HG03039 (cell line): ENCODE results near the gene PES1.
"Not testable (repeated sequence)": the region's sequence is repeated elsewhere in the genome, so short reads cannot be mapped to it uniquely, and the experiment has no call there.

ENCODE experiments used
- ATAC-seq: cut with Tn5 transposase; IDR thresholded peaks from one replicate; pipeline ENCODE4 v1.9.1; 2021; ENCODE audit warnings: mild to moderate bottlenecking, moderate library complexity; ENCODE audit not compliant: unreplicated experiment

PES1 gene

DNA sequence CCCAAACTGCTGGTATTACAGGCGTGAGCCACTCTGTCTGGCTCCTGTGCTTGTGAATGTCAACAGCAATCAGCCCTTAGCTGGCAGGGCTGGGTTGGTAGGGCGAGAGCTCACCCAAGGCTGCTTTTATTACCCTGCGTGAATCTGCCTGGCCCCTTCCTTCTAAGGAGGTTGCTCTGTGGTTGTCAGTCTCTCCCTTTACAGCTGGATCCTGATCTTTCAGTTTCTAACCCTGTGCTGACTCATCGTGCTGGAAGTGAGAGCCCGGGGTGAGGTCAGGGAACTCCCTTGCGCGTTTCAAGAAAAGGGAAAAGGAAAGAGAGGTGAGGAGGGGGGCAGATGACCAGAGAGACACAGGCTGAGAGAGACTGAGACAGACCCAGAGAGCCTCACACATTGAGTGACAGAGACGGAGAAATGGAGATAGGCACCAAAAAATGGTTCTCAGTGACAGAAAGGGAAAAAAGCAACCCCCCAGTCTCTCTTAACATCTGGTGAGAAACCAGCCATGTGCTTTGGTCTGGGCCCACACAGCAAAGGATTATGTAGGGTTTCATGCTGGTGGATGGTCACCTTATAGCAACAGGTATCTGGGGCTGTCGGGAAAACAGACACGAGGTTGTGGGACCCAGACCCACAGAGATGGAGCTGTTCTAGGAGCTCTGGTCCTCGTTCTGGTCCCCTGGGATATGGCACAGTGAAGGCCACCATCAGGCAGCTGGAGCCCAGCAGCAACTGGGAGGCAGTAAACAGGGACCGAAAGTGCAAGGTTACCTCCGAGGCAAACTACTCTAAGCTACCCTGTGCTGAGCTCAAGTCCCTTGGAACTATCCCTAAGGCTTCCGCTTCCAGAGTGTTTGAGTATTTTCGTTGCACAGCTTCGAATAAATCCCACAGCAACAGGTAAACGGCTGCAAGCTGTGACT lies 17.8 kb upstream of the PES1 start:
- ATAC-seq = no peak

DNA sequence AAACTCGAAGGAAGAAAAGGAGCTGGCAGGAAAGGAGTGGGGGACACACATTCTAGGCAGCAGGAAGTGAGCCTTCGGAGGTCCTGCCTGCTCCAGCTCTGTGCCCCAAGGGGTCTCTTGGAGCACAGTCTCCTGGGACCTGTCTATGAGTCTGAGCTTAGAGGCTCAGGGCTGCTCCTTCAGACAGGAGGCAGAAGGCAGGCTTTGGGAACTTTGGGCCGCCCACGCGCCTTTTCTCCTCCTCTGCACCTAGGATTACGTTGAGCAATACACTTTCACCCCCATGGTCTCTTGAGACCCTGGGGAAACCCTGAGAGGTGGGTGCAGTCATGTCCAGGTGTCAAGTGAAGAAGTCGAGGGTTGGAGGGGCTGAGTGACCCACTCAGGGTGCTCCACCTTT lies 16.2 kb upstream of the PES1 start:
- ATAC-seq = no peak

DNA sequence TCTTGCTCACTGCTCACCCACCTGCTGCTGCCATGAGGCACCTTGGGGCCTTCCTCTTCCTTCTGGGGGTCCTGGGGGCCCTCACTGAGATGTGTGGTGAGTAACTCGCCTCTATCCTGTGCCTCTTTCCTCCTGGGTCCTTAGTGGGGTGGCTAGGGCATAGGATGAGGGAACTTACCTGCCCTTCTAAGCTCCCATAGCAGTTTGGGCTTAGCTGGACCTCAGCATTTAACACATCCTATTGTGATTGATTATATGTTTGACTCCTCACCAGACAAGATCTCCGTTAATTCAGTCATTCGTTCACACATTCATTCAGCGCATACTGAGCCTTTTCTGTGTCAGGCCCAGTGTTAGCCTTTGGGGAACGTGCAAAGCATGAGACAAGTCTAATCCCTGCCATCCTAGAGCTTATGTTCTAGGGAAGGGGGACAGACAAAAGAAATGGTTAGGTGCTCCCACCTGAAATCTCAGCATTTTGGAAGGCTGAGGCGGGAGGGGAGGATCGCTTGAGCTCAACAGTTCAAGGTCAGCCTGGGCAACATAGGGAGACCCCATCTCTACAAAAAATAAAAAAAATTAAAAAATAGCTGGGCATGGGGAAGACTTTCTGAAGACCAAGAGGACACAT lies 15.7 kb upstream of the PES1 start:
- ATAC-seq = no peak

DNA sequence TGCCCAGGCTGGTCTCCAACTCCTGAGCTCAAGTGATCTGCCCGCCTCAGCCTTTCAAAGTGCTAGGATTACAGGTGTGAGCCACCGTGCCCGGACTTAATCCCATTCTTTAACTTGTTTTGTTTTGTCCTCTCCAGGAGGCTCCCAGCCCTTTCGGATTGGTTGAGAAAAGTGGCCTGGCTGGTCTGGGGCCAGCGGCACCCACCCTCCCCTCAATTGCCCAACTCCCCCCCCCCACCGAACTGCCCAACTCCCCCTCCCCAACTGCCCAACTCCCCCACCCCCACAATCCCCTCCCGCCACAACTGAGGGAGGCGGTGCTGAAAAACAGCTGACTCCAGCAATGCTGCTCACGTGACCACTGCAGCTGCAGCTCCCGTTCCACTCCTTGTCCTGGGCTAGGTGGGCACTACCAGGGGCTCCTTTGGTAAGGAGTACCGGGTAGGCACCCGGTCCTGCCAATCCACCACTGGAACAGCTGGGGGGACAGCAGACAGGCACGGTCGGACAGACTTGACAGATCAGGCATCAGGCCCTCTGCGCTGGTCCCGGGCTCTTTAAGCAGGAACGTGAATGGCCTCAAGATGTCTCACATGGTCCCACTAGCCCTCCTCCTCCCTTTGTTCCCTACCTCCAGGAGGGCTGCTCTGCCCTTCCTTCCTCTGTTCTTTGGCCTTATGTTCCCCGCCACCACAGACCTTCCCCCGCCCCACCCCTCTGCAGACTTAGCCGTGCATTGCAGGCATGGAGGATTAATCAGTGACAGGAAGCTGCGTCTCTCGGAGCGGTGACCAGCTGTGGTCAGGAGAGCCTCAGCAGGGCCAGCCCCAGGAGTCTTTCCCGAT lies 15.0 kb upstream of the PES1 start, which contains the start of gene TCN2:
TSS of gene TCN2 (plus strand) at position 720 of the 845 bp plus-strand sequence. CDS start 158 bp downstream, outside the sequence.
- no peak for ATAC-seq

DNA sequence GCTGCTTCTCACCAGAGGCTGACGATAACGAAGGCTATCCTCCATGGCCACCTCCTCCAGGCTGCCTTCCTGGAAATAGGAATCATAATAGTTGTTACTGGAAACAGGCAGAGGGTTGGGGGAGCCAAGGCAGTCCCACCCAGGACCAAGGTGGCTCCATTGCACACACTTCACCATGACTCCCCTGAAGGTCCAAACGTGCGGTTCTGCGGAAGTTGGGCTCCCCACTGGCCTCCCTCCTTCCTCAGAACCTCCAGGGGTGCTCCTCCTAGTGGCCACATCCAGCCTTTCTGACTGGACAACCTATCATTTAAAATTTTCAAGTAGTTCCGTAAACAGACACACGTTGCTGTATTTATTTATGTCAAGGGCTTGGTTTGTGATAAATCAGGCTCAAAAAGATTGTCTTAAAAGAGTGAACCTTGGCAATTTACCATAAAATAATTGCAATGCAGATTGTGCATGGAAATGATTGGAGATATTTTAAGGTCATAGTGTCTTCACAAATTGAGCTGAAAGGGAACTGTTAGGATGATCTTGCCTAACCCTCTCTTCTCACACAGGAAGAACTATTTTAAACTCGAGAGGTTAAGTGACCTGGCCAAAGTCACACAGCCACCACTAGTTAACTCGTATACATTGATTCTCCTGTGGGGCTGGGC lies 13.9 kb upstream of the PES1 start:
- ATAC-seq = no peak

DNA sequence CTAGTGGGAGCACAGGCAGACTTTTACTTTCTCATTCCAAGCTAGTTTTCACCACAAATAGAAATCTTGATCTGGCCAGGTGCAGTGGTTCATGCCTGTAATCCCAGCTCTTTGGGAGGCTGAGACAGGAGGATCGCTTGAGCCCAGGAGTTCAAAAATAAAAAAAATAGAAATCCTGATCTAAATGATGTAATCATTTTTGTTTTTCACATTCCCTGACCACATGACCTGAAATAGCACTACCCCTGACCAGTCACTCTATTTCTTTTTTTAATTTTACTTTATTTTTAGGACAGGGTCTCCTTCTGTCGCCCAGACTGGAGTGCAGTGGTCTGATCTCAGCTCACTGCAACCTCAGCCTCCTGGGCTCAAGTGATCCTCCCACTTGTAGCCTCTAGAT lies 13.0 kb upstream of the PES1 start:
- ATAC-seq = no peak

DNA sequence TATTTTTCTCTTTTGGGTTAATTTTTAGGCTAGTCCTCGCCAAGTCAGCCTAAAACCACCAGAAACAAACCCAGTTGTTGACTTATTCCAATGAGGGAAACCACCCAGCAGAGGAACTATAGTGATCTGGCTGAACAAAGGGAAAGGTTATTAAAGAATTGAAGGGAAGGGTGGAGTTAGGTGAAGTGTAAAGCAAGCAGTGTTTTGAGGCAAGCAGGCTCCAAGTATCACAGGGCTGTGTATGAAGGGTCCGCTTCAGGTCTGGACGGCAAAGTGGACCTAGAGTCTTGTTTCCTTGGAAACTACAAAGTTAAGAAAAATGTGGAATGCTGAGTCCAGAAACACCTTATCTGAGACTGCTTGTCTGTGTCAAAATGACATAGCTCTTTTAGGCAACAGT lies 12.1 kb upstream of the PES1 start:
- ATAC-seq = no peak

DNA sequence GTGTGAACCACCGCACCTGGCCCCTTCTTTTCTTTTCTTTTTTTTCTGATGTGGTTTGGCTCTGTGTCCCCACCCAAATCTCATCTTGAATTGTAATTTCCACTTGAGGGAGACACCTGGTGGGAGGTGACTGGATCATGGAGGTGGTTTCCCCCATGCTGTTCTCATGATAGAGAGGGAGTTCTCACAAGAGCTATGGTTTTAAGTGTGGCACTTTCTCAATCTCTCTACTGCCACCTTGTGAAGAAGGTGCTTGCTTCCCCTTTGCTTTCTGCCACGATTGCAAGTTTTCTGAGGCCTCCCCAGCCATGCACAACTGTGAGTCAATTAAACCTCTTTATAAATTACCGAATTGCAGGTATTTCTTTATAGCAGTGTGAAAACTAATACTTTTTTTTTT lies 10.3 kb upstream of the PES1 start:
- ATAC-seq = no peak

DNA sequence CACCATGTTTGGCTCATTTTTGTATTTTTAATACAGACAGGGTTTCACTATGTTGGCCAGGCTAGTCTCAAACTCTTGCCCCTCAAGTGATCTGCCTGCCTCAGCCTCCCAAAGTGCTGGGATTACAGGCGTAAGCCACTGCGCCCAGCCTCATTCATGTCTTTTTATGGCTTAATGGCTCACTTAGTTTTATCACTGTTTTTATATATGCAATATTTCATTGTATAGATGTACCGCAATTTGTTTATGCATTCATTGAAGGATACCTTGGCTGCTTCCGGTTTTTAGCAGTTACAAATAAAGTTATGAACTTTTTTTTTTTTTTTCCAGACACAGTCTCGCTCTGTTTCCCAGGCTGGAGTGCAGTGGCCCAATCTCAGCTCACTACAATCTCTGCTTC lies 9.8 kb upstream of the PES1 start:
- no peak for ATAC-seq

DNA sequence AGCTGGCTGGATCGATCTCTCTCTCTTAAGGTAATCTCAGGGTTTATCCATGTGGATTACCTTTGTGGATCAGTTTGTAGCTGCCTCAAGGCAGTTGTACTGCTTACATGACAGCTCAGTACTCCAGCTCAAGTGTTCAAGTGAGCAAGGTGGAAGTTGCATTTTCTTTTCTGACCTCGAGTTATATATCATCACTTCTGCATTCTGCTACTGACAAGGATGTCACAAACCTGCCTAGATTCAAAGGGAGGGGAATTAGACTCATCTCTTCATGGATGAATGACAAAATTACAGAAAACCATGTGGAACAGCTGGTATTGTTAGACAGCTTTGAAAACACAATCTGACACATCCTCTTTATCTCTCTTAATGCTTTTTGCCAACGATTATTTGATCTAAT lies 9.2 kb upstream of the PES1 start:
- ATAC-seq = no peak

DNA sequence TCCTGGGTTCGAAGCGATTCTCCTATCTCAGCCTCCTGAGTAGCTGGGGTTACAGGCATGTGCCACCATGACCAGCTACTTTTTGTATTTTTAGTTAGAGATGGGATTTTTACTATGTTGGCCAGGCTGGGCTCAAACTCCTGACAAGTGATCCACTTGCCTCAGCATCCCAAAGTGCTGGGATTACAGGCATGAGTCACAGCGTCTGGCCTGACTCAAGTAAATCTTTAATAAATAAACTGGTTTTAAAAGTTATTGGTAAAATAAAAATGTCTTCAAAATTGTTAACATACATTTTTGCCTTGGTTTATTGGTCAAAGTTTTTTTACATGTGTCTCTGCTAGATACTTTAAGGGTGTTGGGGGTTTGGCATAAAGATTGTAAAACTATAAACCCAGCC lies 7.3 kb upstream of the PES1 start:
- no peak for ATAC-seq

DNA sequence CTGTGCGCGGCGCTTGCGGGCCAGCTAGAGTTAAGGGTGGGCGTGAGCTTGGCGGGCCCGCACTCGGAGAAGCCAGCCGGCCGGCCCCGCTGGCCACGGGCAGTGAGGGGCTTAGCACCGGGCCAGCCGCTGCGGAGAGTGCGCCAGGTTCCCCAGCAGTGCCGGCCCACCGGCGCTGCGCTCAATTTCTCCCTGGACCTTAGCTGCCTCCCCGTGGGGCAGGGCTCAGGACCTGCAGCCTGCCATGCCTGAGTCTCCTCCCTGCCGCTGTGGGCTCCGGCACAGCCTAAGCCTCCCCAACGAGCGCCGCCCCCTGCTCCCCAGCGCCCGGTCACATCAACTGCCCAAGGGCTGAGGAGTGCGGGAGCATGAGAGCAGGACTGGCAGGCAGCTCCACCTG lies 5.2 kb upstream of the PES1 start:
- no peak for ATAC-seq

DNA sequence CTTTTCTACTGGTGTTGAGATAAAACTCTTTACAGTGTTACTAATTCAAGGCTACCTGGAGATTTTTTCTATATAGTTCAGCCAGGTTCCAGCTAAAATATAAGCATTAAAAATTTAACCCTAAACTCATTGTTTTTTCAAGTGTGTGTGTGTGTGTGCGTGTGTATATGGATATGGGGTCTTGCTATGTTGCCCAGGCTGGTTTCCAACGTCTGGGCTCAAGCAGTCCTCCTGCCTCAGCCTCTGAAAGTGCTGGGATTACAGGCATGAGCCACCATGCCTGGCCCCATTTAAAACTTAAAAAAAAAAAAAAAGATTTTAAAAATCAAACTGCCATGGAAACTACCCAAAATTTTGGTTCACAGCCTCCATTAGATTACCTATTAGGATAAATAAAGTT lies 4.5 kb upstream of the PES1 start:
- no peak for ATAC-seq

DNA sequence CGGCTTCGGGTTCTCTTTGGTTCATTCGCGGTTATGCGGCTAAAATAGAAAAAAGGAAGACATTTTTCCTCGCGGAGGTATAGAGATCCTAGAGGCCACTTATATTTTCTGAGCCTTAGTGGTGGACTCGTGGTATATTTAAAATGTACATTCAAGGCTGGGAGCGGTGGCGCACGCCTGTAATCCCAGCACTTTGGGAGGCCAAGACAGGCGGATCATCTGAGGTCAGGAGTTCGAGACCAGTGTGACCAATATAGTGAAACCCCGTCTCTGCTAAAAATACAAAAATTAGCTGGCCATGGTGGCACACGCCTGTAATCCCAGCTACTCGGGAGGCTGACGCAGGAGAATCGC lies 627 bp upstream of the PES1 start:
- ATAC-seq = not testable (repeated sequence)

DNA sequence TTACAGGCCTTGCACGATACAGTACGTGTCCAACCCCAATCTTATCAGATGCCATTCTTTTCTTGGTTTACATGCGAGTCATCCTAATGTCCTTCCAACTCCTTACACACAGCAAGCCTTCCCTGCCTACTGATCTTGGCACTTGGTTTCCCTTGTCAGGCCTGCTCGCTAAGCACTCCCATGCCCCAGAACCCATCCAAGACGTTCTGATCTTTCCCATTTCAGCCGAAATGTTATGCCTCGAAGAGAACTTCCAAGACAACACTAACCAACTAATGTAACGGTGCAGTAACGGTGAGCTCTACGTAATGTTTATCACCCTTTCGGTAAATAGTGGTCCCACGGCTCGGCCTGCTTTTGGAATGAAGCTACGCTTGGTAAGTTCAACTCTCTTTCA lies 521 bp downstream of the PES1 start:
- no peak for ATAC-seq

DNA sequence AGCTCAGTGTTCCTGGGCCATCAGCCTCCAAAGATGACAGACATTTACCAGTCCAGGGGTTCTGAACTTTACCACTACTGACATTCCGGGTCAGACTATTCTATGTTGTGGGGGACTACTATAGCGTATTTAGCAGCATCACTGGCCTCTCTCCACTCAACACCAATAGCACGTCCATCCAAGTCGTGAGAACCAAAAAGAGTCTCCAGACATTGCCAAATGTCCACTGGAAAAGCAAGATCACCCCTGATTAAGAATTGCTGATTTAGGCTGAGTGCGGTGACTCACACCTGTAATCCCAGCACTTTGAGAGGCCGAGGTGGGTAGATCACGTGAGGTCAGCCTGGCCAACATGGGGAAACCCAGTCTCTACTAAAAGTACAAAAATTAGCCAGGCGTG lies 5.3 kb downstream of the PES1 start:
- ATAC-seq = no peak

DNA sequence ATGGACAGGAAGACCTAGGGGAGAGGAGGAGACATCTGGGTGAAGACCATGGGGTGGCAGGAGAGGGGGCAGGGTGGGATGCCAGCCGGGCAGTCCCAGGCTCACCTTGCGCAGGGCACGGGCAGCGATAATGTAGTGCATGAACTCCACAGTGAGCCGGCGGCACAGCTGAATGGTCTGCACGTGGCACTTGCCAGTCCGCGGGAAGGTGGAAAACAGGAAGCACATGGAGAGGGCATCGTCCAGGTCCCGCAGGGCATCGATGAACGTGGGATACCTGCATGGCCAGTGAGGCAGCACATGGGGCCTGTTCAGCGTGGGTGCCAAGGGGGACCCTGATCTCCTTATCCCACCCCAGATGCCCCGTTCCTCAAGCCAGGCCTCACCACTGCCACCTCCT lies 7.3 kb downstream of the PES1 start:
- ATAC-seq = no peak

DNA sequence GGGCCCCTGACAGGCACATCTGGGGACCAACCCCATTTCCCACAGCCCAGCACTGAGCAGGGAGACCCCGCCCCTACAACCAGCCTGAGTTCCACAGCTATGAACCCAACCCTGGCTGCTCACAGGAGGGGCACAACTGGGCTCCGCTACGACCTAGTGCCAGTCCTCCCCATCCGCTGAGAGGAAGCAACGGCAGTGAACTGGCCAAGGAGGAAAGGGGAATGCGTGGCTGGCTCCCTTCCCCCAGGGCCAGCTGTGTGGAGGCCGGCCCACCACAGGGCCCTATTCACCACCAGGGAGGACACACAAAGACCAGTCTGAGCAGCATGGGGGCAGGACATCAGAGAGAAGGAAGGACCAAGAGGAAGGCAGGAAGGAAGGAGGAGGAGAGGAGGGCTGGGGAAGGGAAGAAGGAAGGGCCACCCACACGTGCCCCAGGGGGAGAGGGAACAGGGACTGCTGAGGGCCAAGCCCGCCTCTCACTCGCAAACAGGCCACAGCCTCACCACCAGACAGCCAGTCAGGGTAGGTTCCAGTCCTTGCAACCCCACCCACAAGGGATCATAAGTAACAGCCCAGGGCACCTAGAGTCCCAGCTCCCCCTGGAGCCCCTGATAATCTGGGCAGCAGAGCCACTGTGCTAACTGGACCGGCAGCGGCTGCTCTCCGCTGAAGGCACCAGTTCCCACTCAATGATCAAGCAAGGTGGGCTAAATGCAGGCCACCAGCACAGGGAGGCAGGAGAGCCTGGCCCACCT lies 8.7 kb downstream of the PES1 start:
- ATAC-seq = no peak

DNA sequence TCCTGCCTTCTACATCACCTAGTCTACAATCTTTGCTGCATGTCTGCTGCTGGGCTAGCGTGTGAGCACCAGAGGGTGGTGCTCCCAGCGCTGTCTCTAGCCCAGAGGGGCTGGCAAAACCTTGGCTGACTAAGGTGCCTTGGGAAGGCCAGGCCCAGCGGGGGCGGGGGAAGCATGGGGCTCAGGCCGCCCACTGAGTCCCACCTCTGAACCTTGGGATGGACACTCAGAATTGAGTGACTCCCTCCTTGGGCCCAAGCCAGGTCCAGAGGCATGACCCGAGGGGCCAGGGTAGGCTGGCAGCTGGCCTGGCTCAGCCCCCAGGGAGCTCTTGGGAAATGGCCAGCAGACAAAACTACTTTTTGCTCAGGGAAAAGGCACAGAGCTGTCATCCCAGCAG lies 9.7 kb downstream of the PES1 start:
- no peak for ATAC-seq

DNA sequence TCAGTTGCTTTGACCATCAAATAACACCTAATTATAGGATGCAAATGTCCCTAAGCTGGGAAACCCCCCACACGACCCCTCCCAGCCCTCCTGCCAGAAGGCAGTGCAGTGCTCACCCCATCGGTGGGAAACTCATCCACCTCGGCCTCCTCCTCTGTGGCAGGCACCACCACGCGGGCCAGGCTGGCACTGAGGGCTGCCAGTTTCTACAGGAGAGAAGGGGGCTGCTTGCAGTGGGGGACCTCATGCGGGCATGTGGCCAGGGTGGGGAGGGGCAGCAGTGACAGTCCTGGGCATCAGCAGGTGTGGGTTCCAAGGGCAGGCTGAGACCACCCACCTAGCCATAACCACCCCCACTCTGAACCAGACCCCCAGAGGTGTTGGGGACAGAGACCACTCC lies 10.8 kb downstream of the PES1 start:
- ATAC-seq = no peak
